Natural killer cell (primary cell): Measurements from ENCODE around the gene HPSE2. TPM values are rescaled to one million over a fixed set of nuclear protein-coding genes. Genes with fewer than 3 reads are reported as not detected.

Source experiments
- ATAC-seq, 3 donors: fragments of 150-1000 bp in 2 of 3; fragments of 200-7000 bp in 1 of 3; cut with Tn5 transposase; 1 replicate in 1 of 3; 2 replicates in 2 of 3; pipeline ENCODE4 v1.10.0; 2021; ENCODE audit warnings: mild to moderate bottlenecking in 2 of 3, moderate library complexity in 2 of 3
- DNase-seq, 2 donors: peaks; one replicate each; pipeline versions ENCODE4 v3.0.0 to v3.0.0-alpha.2; 2013 to 2021; ENCODE audit warnings: mixed read lengths in 1 of 2
- H3K27ac ChIP-seq: one replicate; pipeline ENCODE4 v1.5.1; 2013; ENCODE audit warnings: mild to moderate bottlenecking, low read length
- H3K27me3 ChIP-seq: one replicate; pipeline ENCODE4 v1.6.1; 2013; ENCODE audit warnings: low read length; ENCODE audit not compliant: control insufficient read depth, insufficient read depth
- H3K36me3 ChIP-seq: one replicate; pipeline ENCODE4 v1.6.1; 2013; ENCODE audit warnings: low read length; ENCODE audit not compliant: control insufficient read depth, insufficient read depth
- H3K4me1 ChIP-seq: one replicate; pipeline ENCODE4 v1.6.1; 2013; ENCODE audit warnings: low read length; ENCODE audit not compliant: control insufficient read depth, insufficient read depth
- H3K4me3 ChIP-seq: one replicate; pipeline ENCODE4 v1.5.1; 2013; ENCODE audit warnings: low read length
- H3K9me3 ChIP-seq: one replicate; pipeline ENCODE4 v1.6.1; 2013; ENCODE audit warnings: low read length; ENCODE audit not compliant: control insufficient read depth, insufficient read depth
- H3K27ac Mint-ChIP-seq, 2 donors: one replicate each; pipeline ENCODE4 v1.8.0; 2022; ENCODE audit warnings: mild to moderate bottlenecking in 2 of 2, mixed read lengths in 2 of 2, moderate library complexity in 1 of 2
- H3K27me3 Mint-ChIP-seq, 2 donors: one replicate each; pipeline ENCODE4 v1.8.0; 2022; ENCODE audit warnings: low read depth in 2 of 2, mixed read lengths in 2 of 2
- H3K36me3 Mint-ChIP-seq: one replicate; pipeline ENCODE4 v1.8.0; 2022; ENCODE audit warnings: mixed read lengths
- H3K4me1 Mint-ChIP-seq, 2 donors: one replicate each; pipeline ENCODE4 v1.8.0; 2022; ENCODE audit warnings: mixed read lengths in 2 of 2
- H3K4me3 Mint-ChIP-seq: one replicate; pipeline ENCODE4 v1.8.0; 2022; ENCODE audit warnings: mild to moderate bottlenecking, moderate library complexity, mixed read lengths
- H3K9me3 Mint-ChIP-seq, 2 donors: one replicate each; pipeline ENCODE4 v1.8.0; 2022; ENCODE audit warnings: mixed read lengths in 2 of 2
- CTCF ChIP-seq: fragments of 200-600 bp; IDR thresholded peaks from one replicate; pipeline ENCODE4 v1.8.0; 2022; ENCODE audit warnings: antibody characterized with exemption
- WGBS: methylation state at CpG from one replicate; pipeline ENCODE4 v1.1.7; 2013; ENCODE audit warnings: missing lambda C conversion rate; ENCODE audit not compliant: insufficient coverage; 5-methylcytosine and 5-hydroxymethylcytosine counted together
- intact Hi-C: fragments of 100-400 bp; cut with micrococcal nuclease; formaldehyde crosslinking; loops from one replicate; pipeline ENCODE4 v1.14.2; 2022
- total RNA-seq, 4 donors: library from RNA; stranded (reverse); fragments of 120-200 nt in 1 of 4; gene quantifications; one replicate each; pipeline versions ENCODE4 v1.2.3 to v1.2.4, GENCODE V29; 2013 to 2022

HPSE2 gene
- total RNA-seq, 3 donors from 2014 or later (not counting 1 experiment from before 2014, with no cell fraction given), result not detected

- no peaks in the 10 kb centered on the region for H3K27me3 Mint-ChIP-seq
- H3K27me3 ChIP-seq, result no peaks in the 10 kb centered on the region
- no peaks in the 10 kb centered on the region for H3K9me3 ChIP-seq
- H3K9me3 Mint-ChIP-seq, result peaks cover under 1 to 4% of the 10 kb centered on the region in 2 donors
- ATAC-seq, result no peak
- intact Hi-C loops, result no loop called here
- no peaks in the 10 kb centered on the region for H3K4me1 ChIP-seq
- H3K4me1 Mint-ChIP-seq, result no peaks in the 10 kb centered on the region
- no CpG with 5 or more reads among the region's 2 CpGs for WGBS
- H3K27ac ChIP-seq, result no peak overlapping the region
- H3K27ac Mint-ChIP-seq, result no peak overlapping the region
- no peak overlapping the region for H3K4me3 ChIP-seq
- DNase-seq, result no peak
- H3K36me3 ChIP-seq, result no peaks in the 10 kb centered on the region
- TF ChIP-seq CTCF, result no peak
- H3K4me3 Mint-ChIP-seq, result no peak overlapping the region
- H3K36me3 Mint-ChIP-seq, result no peaks in the 10 kb centered on the region
Observed at GRCh38 chr10:98959379-98959778, 276.3 kb downstream of the HPSE2 start.

DNA sequence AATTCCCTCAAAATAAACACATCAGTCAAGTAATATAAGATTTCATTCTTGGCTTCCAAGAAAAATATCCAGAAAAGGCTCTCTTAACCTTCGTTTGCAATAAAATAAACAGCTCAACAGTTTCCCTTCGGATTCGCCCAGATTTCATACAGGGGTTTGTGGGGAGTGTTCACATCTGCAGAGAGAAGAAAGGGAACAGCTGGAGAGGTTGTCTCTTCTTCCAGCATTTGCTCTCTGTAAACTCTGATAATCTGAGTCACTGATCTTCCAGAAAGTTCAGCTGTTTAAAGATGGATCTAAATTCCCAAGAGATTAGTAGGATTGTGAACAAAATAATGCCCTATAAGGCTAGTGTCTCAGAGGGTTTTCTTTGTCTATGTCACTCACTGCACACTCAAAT, 277.9 kb downstream of the HPSE2 start:
- Mint-ChIP-seq H3K36me3 (no peaks in the 10 kb centered on the region), H3K4me1 (no peaks in the 10 kb centered on the region), H3K27ac (no peak overlapping the region), H3K27me3 (no peaks in the 10 kb centered on the region), H3K9me3 (peaks cover 0 to 4% of the 10 kb centered on the region in 2 donors), H3K4me3 (no peak overlapping the region)
- no peak overlapping the region for H3K27ac ChIP-seq
- no peaks in the 10 kb centered on the region for H3K27me3 ChIP-seq
- DNase-seq (no peak), ATAC-seq (no peak)
- H3K4me3 ChIP-seq, result no peak overlapping the region
- intact Hi-C loops, result no loop called here
- H3K9me3 ChIP-seq, result no peaks in the 10 kb centered on the region
- no peaks in the 10 kb centered on the region for H3K36me3 ChIP-seq
- H3K4me1 ChIP-seq, result no peaks in the 10 kb centered on the region
- 74% methylated on average over 3 of the region's 3 CpGs for WGBS
- TF ChIP-seq CTCF, result no peak

- Mint-ChIP-seq H3K27me3 (no peaks in the 10 kb centered on the region), H3K36me3 (no peaks in the 10 kb centered on the region), H3K9me3 (peaks cover 4 to 5% of the 10 kb centered on the region in 2 donors), H3K4me1 (no peaks in the 10 kb centered on the region), H3K27ac (no peak overlapping the region), H3K4me3 (no peak overlapping the region)
- no peak for DNase-seq
- intact Hi-C loops, result no loop called here
- Histone ChIP-seq H3K27me3 (no peaks in the 10 kb centered on the region), H3K27ac (no peak overlapping the region), H3K4me3 (no peak overlapping the region), H3K36me3 (no peaks in the 10 kb centered on the region), H3K4me1 (no peaks in the 10 kb centered on the region), H3K9me3 (no peaks in the 10 kb centered on the region)
- WGBS, result 83% methylated on average over 3 of the region's 4 CpGs
- TF ChIP-seq CTCF, result no peak
- ATAC-seq, result no peak
Observed at GRCh38 chr10:98956576-98957260, 278.9 kb downstream of the HPSE2 start.

- ATAC-seq (no peak), DNase-seq (no peak)
- peaks cover 4 to 5% of the 10 kb centered on the region in 2 donors for H3K9me3 Mint-ChIP-seq
- no peaks in the 10 kb centered on the region for H3K4me1 Mint-ChIP-seq
- Histone ChIP-seq H3K9me3 (no peaks in the 10 kb centered on the region), H3K4me1 (no peaks in the 10 kb centered on the region), H3K27ac (no peak overlapping the region), H3K4me3 (no peak overlapping the region), H3K27me3 (no peaks in the 10 kb centered on the region), H3K36me3 (no peaks in the 10 kb centered on the region)
- no peaks in the 10 kb centered on the region for H3K36me3 Mint-ChIP-seq
- 86% methylated on average over 6 of the region's 6 CpGs for WGBS
- H3K27ac Mint-ChIP-seq, result no peak overlapping the region
- no peak for TF ChIP-seq CTCF
- no peaks in the 10 kb centered on the region for H3K27me3 Mint-ChIP-seq
- H3K4me3 Mint-ChIP-seq, result no peak overlapping the region
- intact Hi-C loops, result no loop called here
Observed at GRCh38 chr10:98953251-98953650, 282.4 kb downstream of the HPSE2 start.
